WERI-Rb-1 (cell line): ENCODE measurements around the gene BNC2.

Experiments used
- DNase-seq: peaks from one replicate; pipeline ENCODE4 v3.0.0-alpha.2; 2020
- H3K27ac ChIP-seq: fragments of 250-450 bp; sonication (Bioruptor Pico); 2 replicates; pipeline ENCODE4 v1.5.1; 2020; ENCODE audit warnings: mild to moderate bottlenecking, moderate library complexity
- H3K27me3 ChIP-seq: fragments of 250-450 bp; sonication (Bioruptor Pico); 2 replicates; pipeline ENCODE4 v1.5.1; 2021; ENCODE audit warnings: mild to moderate bottlenecking, low read depth, moderate library complexity; ENCODE audit not compliant: insufficient read depth, severe bottlenecking
- H3K36me3 ChIP-seq: fragments of 250-450 bp; sonication (Bioruptor Pico); 2 replicates; pipeline ENCODE4 v1.5.1; 2020; ENCODE audit warnings: mild to moderate bottlenecking, moderate library complexity
- H3K4me3 ChIP-seq: 2 replicates; pipeline ENCODE4 v1.5.1; 2011; ENCODE audit warnings: low read depth, mild to moderate bottlenecking, control low read depth, low read length
- H3K9me3 ChIP-seq: fragments of 250-450 bp; sonication (Bioruptor Pico); 2 replicates; pipeline ENCODE4 v1.5.1; 2021; ENCODE audit warnings: mild to moderate bottlenecking, moderate library complexity; ENCODE audit not compliant: severe bottlenecking
- CTCF ChIP-seq: IDR thresholded peaks from 2 replicates; pipeline ENCODE4 v1.5.1; 2011; ENCODE audit warnings: low read depth, mild to moderate bottlenecking, control low read depth, inconsistent platforms, low read length

BNC2 gene

GRCh38 chr9:16598316-16598715, 272.2 kb downstream of the BNC2 start:
- no peak overlapping the region for H3K4me3 ChIP-seq
- H3K36me3 ChIP-seq: no peaks in the 10 kb centered on the region
- no peak for TF ChIP-seq CTCF
- no peaks in the 10 kb centered on the region for H3K27me3 ChIP-seq
- no peaks in the 10 kb centered on the region for H3K9me3 ChIP-seq
- no peak for DNase-seq
- no peak overlapping the region for H3K27ac ChIP-seq

- TF ChIP-seq CTCF: no peak
- Histone ChIP-seq H3K9me3 (no peaks in the 10 kb centered on the region), H3K27ac (no peak overlapping the region), H3K27me3 (no peaks in the 10 kb centered on the region), H3K4me3 (no peak overlapping the region), H3K36me3 (no peaks in the 10 kb centered on the region)
- DNase-seq: no peak
Measured at GRCh38 chr9:16597136-16597535, 273.3 kb downstream of the BNC2 start.

DNA sequence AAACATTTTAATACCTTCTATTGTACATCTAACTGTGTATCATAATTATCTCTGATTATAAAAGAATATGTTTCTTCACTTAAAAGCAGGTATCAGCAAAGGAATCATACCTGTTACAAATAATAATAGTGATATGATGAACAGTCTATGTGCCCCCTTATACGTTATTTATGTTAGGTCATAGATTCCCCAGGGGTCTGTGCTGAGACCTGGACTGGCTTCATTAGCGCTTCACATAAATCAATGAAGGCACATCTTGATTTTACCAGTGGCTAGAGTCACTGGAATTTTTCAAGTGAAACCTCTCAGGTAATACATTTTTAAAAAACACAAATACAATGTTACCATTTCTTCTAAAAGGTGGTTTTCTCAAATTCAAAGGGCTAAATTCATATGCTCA, 275.2 kb downstream of the BNC2 start:
- Histone ChIP-seq H3K27ac (no peak overlapping the region), H3K36me3 (no peaks in the 10 kb centered on the region), H3K27me3 (no peaks in the 10 kb centered on the region), H3K9me3 (no peaks in the 10 kb centered on the region), H3K4me3 (no peak overlapping the region)
- TF ChIP-seq CTCF: no peak
- DNase-seq: no peak

- Histone ChIP-seq H3K27ac (no peak overlapping the region), H3K9me3 (no peaks in the 10 kb centered on the region), H3K36me3 (no peaks in the 10 kb centered on the region), H3K27me3 (no peaks in the 10 kb centered on the region), H3K4me3 (no peak overlapping the region)
- no peak for TF ChIP-seq CTCF
- peak; percentile 33 for DNase-seq
Measured at GRCh38 chr9:16594787-16595186, 275.7 kb downstream of the BNC2 start.

DNA sequence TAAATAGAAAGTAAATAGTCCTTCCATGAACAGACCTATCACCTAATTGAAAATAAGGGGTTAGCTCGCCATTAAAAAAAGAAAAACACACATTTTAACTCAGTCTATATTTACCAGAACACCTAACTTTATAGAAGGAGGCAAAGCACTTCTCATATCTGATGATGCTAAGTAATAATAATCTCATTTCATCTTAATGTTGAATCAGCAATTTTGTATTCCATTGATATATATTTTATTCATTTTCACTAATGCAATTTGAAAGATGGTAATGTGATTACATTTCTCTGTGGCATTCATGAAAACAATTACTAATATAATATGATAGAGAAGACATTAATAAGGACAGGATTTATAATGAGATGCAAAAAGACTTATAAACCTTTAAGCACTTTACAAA, 276.7 kb downstream of the BNC2 start:
- Histone ChIP-seq H3K36me3 (no peaks in the 10 kb centered on the region), H3K27ac (no peak overlapping the region), H3K9me3 (no peaks in the 10 kb centered on the region), H3K4me3 (no peak overlapping the region), H3K27me3 (no peaks in the 10 kb centered on the region)
- DNase-seq: no peak
- TF ChIP-seq CTCF: no peak

GRCh38 chr9:16591092-16591491, 279.4 kb downstream of the BNC2 start:
- no peaks in the 10 kb centered on the region for H3K27me3 ChIP-seq
- H3K36me3 ChIP-seq: no peaks in the 10 kb centered on the region
- H3K9me3 ChIP-seq: no peaks in the 10 kb centered on the region
- H3K27ac ChIP-seq: no peak overlapping the region
- no peak overlapping the region for H3K4me3 ChIP-seq
- TF ChIP-seq CTCF: no peak
- DNase-seq: no peak
